Upper lobe of left lung (tissue), 6 donors: ENCODE results near the gene PPIE. TPM values are rescaled to one million over a fixed set of nuclear protein-coding genes. Genes with fewer than 3 reads are reported as not detected.

Experiments used
- ATAC-seq, 2 donors: fragments of 200-7000 bp; cut with Tn5 transposase; one replicate each; pipeline ENCODE4 v1.9.1; 2022; ENCODE audit warnings: mild to moderate bottlenecking in 2 of 2, moderate library complexity in 2 of 2; ENCODE audit not compliant: low FRiP score in 2 of 2
- DNase-seq, 2 donors: peaks; one replicate each; pipeline ENCODE4 v3.0.0-alpha.2; 2019 to 2020
- H3K27ac ChIP-seq, 4 donors: fragments of 200-600 bp; sonication (generic); one replicate each; pipeline ENCODE4 v1.5.1; 2016 to 2019
- H3K27me3 ChIP-seq, 4 donors: fragments of 200-600 bp; sonication (generic); one replicate each; pipeline ENCODE4 v1.5.1; 2017 to 2019
- H3K36me3 ChIP-seq, 4 donors: fragments of 200-600 bp; sonication (generic); one replicate each; pipeline ENCODE4 v1.5.1; 2016 to 2019
- H3K4me1 ChIP-seq, 4 donors: fragments of 200-600 bp; sonication (generic); one replicate each; pipeline ENCODE4 v1.5.1; 2018 to 2019
- H3K4me3 ChIP-seq, 4 donors: fragments of 200-600 bp; sonication (generic); one replicate each; pipeline ENCODE4 v1.5.1; 2017 to 2019; ENCODE audit warnings: mild to moderate bottlenecking in 2 of 4, moderate library complexity in 1 of 4
- H3K9me3 ChIP-seq, 4 donors: fragments of 200-600 bp; sonication (generic); one replicate each; pipeline ENCODE4 v1.5.1; 2018 to 2019
- CTCF ChIP-seq, 6 experiments: fragments of 450-650 bp in 4 of 6; fragments of 200-600 bp in 2 of 6; sonication (generic) in 2 of 6; IDR thresholded peaks; one replicate each; pipeline ENCODE4 v1.5.1; 2016 to 2019; ENCODE audit warnings: antibody characterized with exemption in 6 of 6
- EP300 ChIP-seq, 4 donors: sonication (generic); formaldehyde crosslinking; IDR thresholded peaks; one replicate each; pipeline ENCODE4 v1.5.1; 2017; ENCODE audit warnings: antibody characterized with exemption in 4 of 4, control low read depth in 2 of 4
- POLR2A ChIP-seq, 4 donors: fragments of 450-650 bp; IDR thresholded peaks; one replicate each; pipeline ENCODE4 v1.5.1; 2016 to 2017; ENCODE audit warnings: antibody characterized with exemption in 4 of 4, mild to moderate bottlenecking in 2 of 4
- POLR2AphosphoS5 ChIP-seq, 2 donors: sonication (generic); formaldehyde crosslinking; IDR thresholded peaks; one replicate each; pipeline ENCODE4 v1.5.1; 2017; ENCODE audit warnings: antibody characterized with exemption in 2 of 2
- WGBS, 2 donors: methylation state at CpG; one replicate each; pipeline ENCODE4 v1.1.5; 2017 to 2018; 5-methylcytosine and 5-hydroxymethylcytosine counted together
- total RNA-seq, 6 donors: library from RNA; depleted of rRNA in 4 of 6; stranded (reverse); fragments of >200 nt in 4 of 6; gene quantifications; one replicate each; pipeline versions ENCODE4 v1.1.0 to v1.2.1, GENCODE V29; 2016 to 2021
- donor health status: DM: no; HTN: no; CAD: no; lungs with moderate emphysema.
- donor health status: DM: no; HTN: yes; CAD: no; lungs with severe emphysema.

The PPIE gene
- total RNA-seq, 6 donors from 2014 or later = 23.6 to 54.5 (median 36.1) TPM

- no peak overlapping the region for H3K27ac ChIP-seq
- H3K9me3 ChIP-seq = no peaks in the 10 kb centered on the region
- peak overlapping the region in 3 of 4 donors; percentile 35 to 51 (median 41) for H3K4me3 ChIP-seq
- 20 to 46% methylated on average over 10 to 22 of the region's 28 CpGs for WGBS, 2 donors
- H3K36me3 ChIP-seq = no peaks in the 10 kb centered on the region
- TF ChIP-seq CTCF (IDR thresholded peaks at IDR 0.05) (no peak), POLR2AphosphoS5 (IDR thresholded peaks at IDR 0.05) (no peak), POLR2A (IDR thresholded peaks at IDR 0.05) (no peak), EP300 (IDR thresholded peaks at IDR 0.05) (no peak)
- DNase-seq = no peak
- H3K27me3 ChIP-seq = peaks cover 0 to 12% (median 5%) of the 10 kb centered on the region in 4 donors
- peaks cover 18 to 37% (median 28%) of the 10 kb centered on the region in 4 donors for H3K4me1 ChIP-seq
- no peak for ATAC-seq
Measured at GRCh38 chr1:39690794-39691382, 47.8 kb upstream of the PPIE start.

- Histone ChIP-seq H3K36me3 (no peaks in the 10 kb centered on the region), H3K27me3 (peaks cover 0 to 12% (median 5%) of the 10 kb centered on the region in 4 donors)
- ATAC-seq = peak; percentile 89 to 92
Measured at GRCh38 chr1:39691383-39692151, 47.1 kb upstream of the PPIE start, which contains the start of gene HPCAL4. Gene HPCAL4 (minus strand): TSS chr1:39691433. CDS start chr1:39684603, 6,830 bp downstream.

GRCh38 chr1:39692152-39693074 is 46.3 kb upstream of the PPIE start:
- no peaks in the 10 kb centered on the region for H3K36me3 ChIP-seq
- DNase-seq = peak; percentile 56 to 87
- H3K27me3 ChIP-seq = peaks cover 0 to 12% (median 5%) of the 10 kb centered on the region in 4 donors
- TF ChIP-seq EP300 (IDR thresholded peaks at IDR 0.05) (no peak), POLR2AphosphoS5 (IDR thresholded peaks at IDR 0.05) (no peak), CTCF (IDR thresholded peaks at IDR 0.05) (no peak), POLR2A (IDR thresholded peaks at IDR 0.05) (no peak)
- 13 to 26% methylated on average over 37 to 50 of the region's 56 CpGs for WGBS, 2 donors
- no peak overlapping the region for H3K27ac ChIP-seq
- ATAC-seq = peak; percentile 11 to 47
- no peaks in the 10 kb centered on the region for H3K9me3 ChIP-seq
- H3K4me3 ChIP-seq = peak overlapping the region in 3 of 4 donors; percentile 35 to 51 (median 41)
- H3K4me1 ChIP-seq = peaks cover 18 to 37% (median 28%) of the 10 kb centered on the region in 4 donors

More at GRCh38 chr1:39691383-39692151, 47.1 kb upstream of the PPIE start, which contains the start of gene HPCAL4:
- 1 to 2% methylated on average over 13 to 28 of the region's 47 CpGs for WGBS, 2 donors
- TF ChIP-seq POLR2A (IDR thresholded peaks at IDR 0.05) (peak in 1 of 4 donors; percentile 56), CTCF (IDR thresholded peaks at IDR 0.05) (no peak), POLR2AphosphoS5 (IDR thresholded peaks at IDR 0.05) (peak in 1 of 2 donors; percentile 58), EP300 (IDR thresholded peaks at IDR 0.05) (no peak)
- Histone ChIP-seq H3K27ac (no peak within 1 kb of the TSS), H3K4me3 (peak within 1 kb of the TSS in 3 of 4 donors; percentile 35 to 51 (median 41)), H3K4me1 (peaks cover 18 to 37% (median 28%) of the 10 kb centered on the region in 4 donors), H3K9me3 (no peaks in the 10 kb centered on the region)
- peak; percentile 92 to 95 for DNase-seq

- peaks cover 18 to 35% (median 26%) of the 10 kb centered on the region in 4 donors for H3K4me1 ChIP-seq
- H3K27me3 ChIP-seq = peaks cover 0 to 12% (median 5%) of the 10 kb centered on the region in 4 donors
- TF ChIP-seq CTCF (IDR thresholded peaks at IDR 0.05) (no peak), POLR2A (IDR thresholded peaks at IDR 0.05) (no peak), EP300 (IDR thresholded peaks at IDR 0.05) (no peak), POLR2AphosphoS5 (IDR thresholded peaks at IDR 0.05) (no peak)
- ATAC-seq = no peak
- 94 to 100% methylated on average over 1 of the region's 1 CpG for WGBS, 2 donors
- H3K9me3 ChIP-seq = no peaks in the 10 kb centered on the region
- no peaks in the 10 kb centered on the region for H3K36me3 ChIP-seq
- H3K27ac ChIP-seq = no peak overlapping the region
- no peak overlapping the region for H3K4me3 ChIP-seq
- no peak for DNase-seq
Measured at GRCh38 chr1:39694026-39694425, 44.7 kb upstream of the PPIE start.
